ENCODE results near the gene MYOC. TPM values are rescaled to one million over a fixed set of nuclear protein-coding genes. Genes with fewer than 3 reads are reported as not detected.
"Not testable (repeated sequence)": the region's sequence is repeated elsewhere in the genome, so short reads cannot be mapped to it uniquely, and the experiment has no call there.

The MYOC gene
- total RNA-seq, 1 donor from 2014 or later, result not detected

- no peaks in the 10 kb centered on the region for H3K9me3 Mint-ChIP-seq
- ATAC-seq (ENCODE audit: low read depth) (no peak), DNase-seq (no peak)
- H3K36me3 Mint-ChIP-seq (ENCODE audit: low read depth), result no peaks in the 10 kb centered on the region
- TF ChIP-seq, protein P1, sequence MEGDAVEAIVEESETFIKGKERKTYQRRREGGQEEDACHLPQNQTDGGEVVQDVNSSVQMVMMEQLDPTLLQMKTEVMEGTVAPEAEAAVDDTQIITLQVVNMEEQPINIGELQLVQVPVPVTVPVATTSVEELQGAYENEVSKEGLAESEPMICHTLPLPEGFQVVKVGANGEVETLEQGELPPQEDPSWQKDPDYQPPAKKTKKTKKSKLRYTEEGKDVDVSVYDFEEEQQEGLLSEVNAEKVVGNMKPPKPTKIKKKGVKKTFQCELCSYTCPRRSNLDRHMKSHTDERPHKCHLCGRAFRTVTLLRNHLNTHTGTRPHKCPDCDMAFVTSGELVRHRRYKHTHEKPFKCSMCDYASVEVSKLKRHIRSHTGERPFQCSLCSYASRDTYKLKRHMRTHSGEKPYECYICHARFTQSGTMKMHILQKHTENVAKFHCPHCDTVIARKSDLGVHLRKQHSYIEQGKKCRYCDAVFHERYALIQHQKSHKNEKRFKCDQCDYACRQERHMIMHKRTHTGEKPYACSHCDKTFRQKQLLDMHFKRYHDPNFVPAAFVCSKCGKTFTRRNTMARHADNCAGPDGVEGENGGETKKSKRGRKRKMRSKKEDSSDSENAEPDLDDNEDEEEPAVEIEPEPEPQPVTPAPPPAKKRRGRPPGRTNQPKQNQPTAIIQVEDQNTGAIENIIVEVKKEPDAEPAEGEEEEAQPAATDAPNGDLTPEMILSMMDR (IDR thresholded peaks at IDR 0.05), result no peak
- intact Hi-C loops (cut with micrococcal nuclease), result no loop called here
- H3K27ac Mint-ChIP-seq, result no peak overlapping the region
- POLR2A ChIA-PET, result no interaction called here
- no peaks in the 10 kb centered on the region for H3K4me1 Mint-ChIP-seq
- CTCF ChIA-PET, result no interaction called here
- no peak overlapping the region for H3K4me3 Mint-ChIP-seq
- peaks cover 1% of the 10 kb centered on the region for H3K27me3 Mint-ChIP-seq
Observed at GRCh38 chr1:171616586-171616985, 35.9 kb downstream of the MYOC start.

DNA sequence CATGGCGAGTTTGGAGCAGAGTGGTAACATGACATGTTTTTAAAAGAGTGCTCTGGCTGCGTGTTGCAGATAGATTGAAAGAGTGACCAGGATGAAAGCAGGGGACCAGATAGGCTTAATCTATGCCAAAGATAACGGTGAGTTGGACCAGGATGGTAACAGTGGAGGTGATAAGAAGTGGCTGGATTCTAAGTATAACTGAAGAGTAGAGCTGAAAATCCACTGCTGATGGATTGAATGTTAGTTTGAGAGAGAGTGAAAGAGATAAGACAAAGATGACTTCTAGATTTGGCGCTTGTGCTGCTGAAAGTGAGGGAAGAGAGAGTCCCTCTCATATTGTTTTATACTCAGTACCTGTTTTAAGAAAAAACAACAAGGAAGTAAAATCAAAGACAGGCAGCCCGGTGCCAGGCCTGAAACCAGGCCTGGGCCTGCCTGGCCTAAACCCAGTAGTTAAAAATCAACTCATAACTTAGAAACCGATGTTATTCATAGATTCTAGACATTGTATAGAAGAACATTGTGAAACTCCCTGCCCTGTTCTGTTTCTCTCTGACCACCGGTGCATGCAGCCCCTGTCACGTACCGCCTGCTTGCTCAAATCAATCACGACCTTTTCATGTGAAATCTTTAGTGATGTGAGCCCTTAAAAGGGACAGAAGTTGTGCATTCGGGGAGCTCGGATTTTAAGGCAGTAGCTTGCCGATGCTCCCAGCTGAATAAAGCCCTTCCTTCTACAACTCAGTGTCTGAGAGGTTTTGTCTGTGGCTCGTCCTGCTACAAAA lies 37.2 kb downstream of the MYOC start:
- H3K27ac Mint-ChIP-seq; CTCF ChIA-PET; H3K27me3 Mint-ChIP-seq; H3K4me3 Mint-ChIP-seq; DNase-seq; H3K4me1 Mint-ChIP-seq; H3K36me3 Mint-ChIP-seq (ENCODE audit: low read depth); intact Hi-C loops (cut with micrococcal nuclease); H3K9me3 Mint-ChIP-seq; POLR2A ChIA-PET; ATAC-seq (ENCODE audit: low read depth): not testable (repeated sequence)

GRCh38 chr1:171613282-171613681 lies 39.2 kb downstream of the MYOC start:
- H3K9me3 Mint-ChIP-seq, result no peaks in the 10 kb centered on the region
- no peak for ATAC-seq (ENCODE audit: low read depth)
- intact Hi-C loops (cut with micrococcal nuclease), result no loop called here
- no peak overlapping the region for H3K4me3 Mint-ChIP-seq
- H3K4me1 Mint-ChIP-seq, result no peaks in the 10 kb centered on the region
- no peaks in the 10 kb centered on the region for H3K36me3 Mint-ChIP-seq (ENCODE audit: low read depth)
- H3K27me3 Mint-ChIP-seq, result no peaks in the 10 kb centered on the region
- ChIA-PET CTCF (no interaction called here), POLR2A (no interaction called here)
- no peak overlapping the region for H3K27ac Mint-ChIP-seq
- TF ChIP-seq, protein P1 (IDR thresholded peaks at IDR 0.05), result no peak
- DNase-seq, result no peak

DNA sequence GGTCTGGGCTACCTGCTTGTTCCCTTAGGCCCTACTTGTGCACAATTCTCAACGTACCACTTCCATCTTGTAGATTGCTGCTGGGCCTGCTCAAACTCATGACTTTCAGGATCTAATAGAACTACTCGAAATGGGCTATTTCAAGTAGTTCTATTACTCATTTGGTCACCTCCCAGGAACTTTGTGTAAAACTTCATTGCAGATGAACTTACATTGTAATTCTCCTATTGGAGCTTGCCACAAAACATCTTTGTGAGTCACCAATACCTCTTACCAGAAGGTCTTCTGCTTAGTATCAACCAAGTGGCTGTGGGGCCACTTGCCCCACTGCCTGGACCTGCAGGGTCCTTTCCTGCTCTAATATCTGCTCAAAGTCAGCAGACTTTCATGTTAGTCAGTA lies 41.2 kb downstream of the MYOC start:
- intact Hi-C loops (cut with micrococcal nuclease), result no loop called here
- Mint-ChIP-seq H3K9me3 (no peaks in the 10 kb centered on the region), H3K27me3 (no peaks in the 10 kb centered on the region), H3K36me3 (ENCODE audit: low read depth) (no peaks in the 10 kb centered on the region), H3K27ac (no peak overlapping the region), H3K4me3 (no peak overlapping the region), H3K4me1 (peaks cover 3% of the 10 kb centered on the region)
- TF ChIP-seq, protein P1 (IDR thresholded peaks at IDR 0.05), result no peak
- DNase-seq (no peak), ATAC-seq (ENCODE audit: low read depth) (no peak)
- CTCF ChIA-PET, result no interaction called here
- POLR2A ChIA-PET, result no interaction called here

DNA sequence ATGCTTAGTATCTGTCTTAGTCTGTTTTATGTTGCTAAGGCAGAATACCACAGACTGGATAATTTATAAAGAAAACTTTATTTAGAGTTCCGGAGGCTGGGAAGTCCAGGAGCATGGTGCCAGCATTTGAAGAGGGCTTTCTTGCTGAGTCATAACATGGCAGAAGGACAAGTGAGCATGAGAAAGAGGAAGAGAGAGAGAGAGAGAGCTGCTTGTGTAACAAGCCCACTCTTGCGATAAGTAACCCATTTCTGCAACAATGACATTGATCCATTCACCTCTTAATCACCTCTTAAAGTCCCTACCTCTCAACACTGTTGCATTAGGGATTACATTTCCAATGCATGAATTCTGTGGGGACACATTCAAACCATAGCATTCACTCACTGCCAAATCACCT lies 42.1 kb downstream of the MYOC start:
- Mint-ChIP-seq H3K27ac (no peak overlapping the region), H3K36me3 (ENCODE audit: low read depth) (no peaks in the 10 kb centered on the region), H3K9me3 (no peaks in the 10 kb centered on the region), H3K4me1 (peaks cover 3% of the 10 kb centered on the region), H3K4me3 (no peak overlapping the region), H3K27me3 (no peaks in the 10 kb centered on the region)
- ChIA-PET POLR2A (no interaction called here), CTCF (no interaction called here)
- ATAC-seq (ENCODE audit: low read depth), result no peak
- intact Hi-C loops (cut with micrococcal nuclease), result no loop called here
- DNase-seq, result no peak
- TF ChIP-seq, protein P1 (IDR thresholded peaks at IDR 0.05), result no peak

All from activated B cell treated with CpG ODN at 0.5 μM for 24 hours (primary cell).